Endodermal cell (in vitro differentiated cells): ENCODE measurements around the gene SH3PXD2A. TPM values are rescaled to one million over a fixed set of nuclear protein-coding genes. Genes with fewer than 3 reads are reported as not detected.
"Not testable (repeated sequence)": the region's sequence is repeated elsewhere in the genome, so short reads cannot be mapped to it uniquely, and the experiment has no call there.

Experiments used
- DNase-seq: peaks from one replicate; pipeline ENCODE4 v3.0.0-alpha.2; 2017
- H3K27ac ChIP-seq: 2 replicates; pipeline ENCODE4 v1.5.1; 2013; ENCODE audit warnings: mild to moderate bottlenecking, low read depth, low read length, moderate library complexity
- H3K27me3 ChIP-seq: 2 replicates; pipeline ENCODE4 v1.6.1; 2013; ENCODE audit warnings: mild to moderate bottlenecking, low read length, moderate library complexity; ENCODE audit not compliant: insufficient read depth, control insufficient read depth, poor library complexity, severe bottlenecking
- H3K36me3 ChIP-seq: 2 replicates; pipeline ENCODE4 v1.7.0; 2013; ENCODE audit warnings: mild to moderate bottlenecking, low read length, moderate library complexity; ENCODE audit not compliant: control insufficient read depth, insufficient read depth
- H3K4me1 ChIP-seq: one replicate; pipeline ENCODE4 v1.7.0; 2013; ENCODE audit warnings: low read length; ENCODE audit not compliant: control insufficient read depth, insufficient read depth
- H3K4me3 ChIP-seq: 2 replicates; pipeline ENCODE4 v1.5.1; 2013; ENCODE audit warnings: mild to moderate bottlenecking, low read length, moderate library complexity
- H3K9ac ChIP-seq: 2 replicates; pipeline ENCODE4 v1.6.1; 2013; ENCODE audit warnings: mild to moderate bottlenecking, low read length, moderate library complexity; ENCODE audit not compliant: poor library complexity, severe bottlenecking; ENCODE audit errors: extremely low read depth
- H3K9me3 ChIP-seq: 2 replicates; pipeline ENCODE4 v1.6.1; 2013; ENCODE audit warnings: mild to moderate bottlenecking, low read length, moderate library complexity; ENCODE audit not compliant: control insufficient read depth
- H3K27ac Mint-ChIP-seq: 2 replicates; pipeline ENCODE4 v1.8.0; 2020; ENCODE audit warnings: mixed read lengths
- H3K27me3 Mint-ChIP-seq: 2 replicates; pipeline ENCODE4 v1.8.0; 2021; ENCODE audit warnings: mild to moderate bottlenecking, mixed read lengths; ENCODE audit not compliant: insufficient read depth
- H3K36me3 Mint-ChIP-seq: 2 replicates; pipeline ENCODE4 v1.8.0; 2020; ENCODE audit warnings: low read depth, mixed read lengths
- H3K4me1 Mint-ChIP-seq: 2 replicates; pipeline ENCODE4 v1.8.0; 2020; ENCODE audit warnings: mixed read lengths
- H3K4me3 Mint-ChIP-seq: 2 replicates; pipeline ENCODE4 v1.8.0; 2020; ENCODE audit warnings: mild to moderate bottlenecking, moderate library complexity, mixed read lengths
- H3K9me3 Mint-ChIP-seq: 2 replicates; pipeline ENCODE4 v1.8.0; 2020; ENCODE audit warnings: mild to moderate bottlenecking, mixed read lengths
- CTCF ChIP-seq: fragments of 200-600 bp; sonication (generic); conservative IDR thresholded peaks from 2 replicates; pipeline ENCODE4 v1.5.0; 2021; ENCODE audit warnings: antibody characterized with exemption, mild to moderate bottlenecking
- WGBS, 2 experiments: methylation state at CpG; one replicate each; pipeline versions ENCODE4 v1.1.5 to v1.1.7; 2013; ENCODE audit warnings: missing lambda C conversion rate in 2 of 2, mixed read lengths in 1 of 2; ENCODE audit not compliant: insufficient coverage in 1 of 2, insufficient read length in 1 of 2; 5-methylcytosine and 5-hydroxymethylcytosine counted together
- total RNA-seq, 2 donors: library from RNA; stranded (reverse); fragmentation: NEBNext Ultra II Directional in 1 of 2; extraction: Animal tissue kit (Norgen Biotek cat#: 25700) in 1 of 2; gene quantifications; 2 replicates in 1 of 2; 3 replicates in 1 of 2; pipeline ENCODE4 v1.2.1, GENCODE V29; 2021

The SH3PXD2A gene
- total RNA-seq, 2 donors from 2014 or later, result 15.7 to 22.6 TPM

- H3K27me3 Mint-ChIP-seq, result no peaks in the 10 kb centered on the region
- no peak overlapping the region for H3K4me3 ChIP-seq
- H3K27ac ChIP-seq, result peak overlapping the region; percentile 12
- H3K9ac ChIP-seq, result no peak overlapping the region
- no peaks in the 10 kb centered on the region for H3K9me3 ChIP-seq
- no peak for DNase-seq
- H3K27ac Mint-ChIP-seq, result peak overlapping the region; percentile 15
- no peaks in the 10 kb centered on the region for H3K27me3 ChIP-seq
- peaks cover 6% of the 10 kb centered on the region for H3K4me1 ChIP-seq
- H3K9me3 Mint-ChIP-seq, result no peaks in the 10 kb centered on the region
- 99 to 100% methylated on average over 2 of the region's 2 CpGs for WGBS, 2 experiments
- no peak overlapping the region for H3K4me3 Mint-ChIP-seq
- TF ChIP-seq CTCF, result no peak
- H3K36me3 ChIP-seq, result peaks cover 3% of the 10 kb centered on the region
- H3K36me3 Mint-ChIP-seq, result peaks cover 5% of the 10 kb centered on the region
- H3K4me1 Mint-ChIP-seq, result peaks cover 39% of the 10 kb centered on the region
Observed at GRCh38 chr10:103762916-103763315, 92.5 kb downstream of the SH3PXD2A start.

- H3K4me3 ChIP-seq, result no peak overlapping the region
- Mint-ChIP-seq H3K4me1 (peaks cover 39% of the 10 kb centered on the region), H3K9me3 (no peaks in the 10 kb centered on the region), H3K27me3 (no peaks in the 10 kb centered on the region), H3K36me3 (peaks cover 5% of the 10 kb centered on the region), H3K4me3 (no peak overlapping the region), H3K27ac (no peak overlapping the region)
- no peak for TF ChIP-seq CTCF
- DNase-seq, result no peak
- no peaks in the 10 kb centered on the region for H3K27me3 ChIP-seq
- peaks cover 3% of the 10 kb centered on the region for H3K36me3 ChIP-seq
- peaks cover 6% of the 10 kb centered on the region for H3K4me1 ChIP-seq
- no peak overlapping the region for H3K27ac ChIP-seq
- H3K9ac ChIP-seq, result no peak overlapping the region
- 93 to 100% methylated on average over 2 to 4 of the region's 4 CpGs for WGBS, 2 experiments
- no peaks in the 10 kb centered on the region for H3K9me3 ChIP-seq
Observed at GRCh38 chr10:103762162-103762561, 93.2 kb downstream of the SH3PXD2A start.

- peaks cover 6% of the 10 kb centered on the region for H3K4me1 ChIP-seq
- 89 to 95% methylated on average over 3 to 7 of the region's 7 CpGs for WGBS, 2 experiments
- Mint-ChIP-seq H3K4me1 (peaks cover 41% of the 10 kb centered on the region), H3K4me3 (no peak overlapping the region), H3K27me3 (no peaks in the 10 kb centered on the region), H3K9me3 (no peaks in the 10 kb centered on the region), H3K27ac (no peak overlapping the region), H3K36me3 (peaks cover 8% of the 10 kb centered on the region)
- no peak overlapping the region for H3K27ac ChIP-seq
- TF ChIP-seq CTCF, result no peak
- no peak for DNase-seq
- H3K27me3 ChIP-seq, result no peaks in the 10 kb centered on the region
- H3K36me3 ChIP-seq, result peaks cover 3% of the 10 kb centered on the region
- H3K9me3 ChIP-seq, result no peaks in the 10 kb centered on the region
- no peak overlapping the region for H3K4me3 ChIP-seq
- H3K9ac ChIP-seq, result no peak overlapping the region
Observed at GRCh38 chr10:103761075-103761920, 94.1 kb downstream of the SH3PXD2A start.

GRCh38 chr10:103760233-103760632, 95.1 kb downstream of the SH3PXD2A start:
- H3K4me1 ChIP-seq, H3K4me3 Mint-ChIP-seq: not testable (repeated sequence)
- 98 to 100% methylated on average over 1 to 2 of the region's 3 CpGs for WGBS, 2 experiments

More at GRCh38 chr10:103760233-103760632, 95.1 kb downstream of the SH3PXD2A start:
- H3K4me3 ChIP-seq, H3K27ac ChIP-seq, H3K27me3 ChIP-seq, H3K27me3 Mint-ChIP-seq, H3K9me3 Mint-ChIP-seq, H3K36me3 ChIP-seq, DNase-seq, H3K9me3 ChIP-seq, H3K27ac Mint-ChIP-seq, H3K9ac ChIP-seq, H3K36me3 Mint-ChIP-seq: not testable (repeated sequence)
- H3K4me1 Mint-ChIP-seq, result peaks cover 41% of the 10 kb centered on the region
